Urothelium cell line (cell line): ENCODE data around the gene HACE1.
A peak's percentile ranks its signal among the peaks of the same experiment; 100 is the strongest.
"Not testable (repeated sequence)": the region's sequence is repeated elsewhere in the genome, so short reads cannot be mapped to it uniquely, and the experiment has no call there.

Experiments
- DNase-seq: peaks from one replicate; pipeline ENCODE4 v3.0.0; 2011; ENCODE audit warnings: low spot score, mixed read lengths
- FAIRE-seq: peaks from 2 replicates; lab custom pipeline; 2011; peaks lifted over from hg19 to GRCh38; lab: Jason Lieb, UNC

The HACE1 gene

DNA sequence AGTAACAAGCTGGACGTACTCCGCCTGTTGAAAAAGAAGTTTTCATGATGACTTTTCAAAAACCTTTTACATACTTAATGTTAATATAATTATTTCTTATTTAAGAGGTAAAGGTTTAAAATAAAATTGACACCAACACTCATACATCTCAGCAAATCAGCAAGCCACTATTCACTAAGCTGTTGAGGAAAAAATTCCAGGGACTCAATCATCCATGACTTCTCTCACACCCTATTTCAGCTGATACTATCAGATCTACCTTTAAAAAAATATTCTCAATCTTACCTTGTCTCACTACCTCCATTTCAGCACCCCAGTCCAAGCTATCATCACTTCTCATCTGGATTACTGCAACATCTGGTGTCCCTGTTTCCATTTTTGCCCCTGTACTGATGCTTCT is 109.3 kb downstream of the HACE1 start:
- no peak for FAIRE-seq
- no peak for DNase-seq

- not testable (repeated sequence) for FAIRE-seq
These were observed 120.6 kb downstream of the HACE1 start for GRCh38 chr6:104739124-104739523.

DNA sequence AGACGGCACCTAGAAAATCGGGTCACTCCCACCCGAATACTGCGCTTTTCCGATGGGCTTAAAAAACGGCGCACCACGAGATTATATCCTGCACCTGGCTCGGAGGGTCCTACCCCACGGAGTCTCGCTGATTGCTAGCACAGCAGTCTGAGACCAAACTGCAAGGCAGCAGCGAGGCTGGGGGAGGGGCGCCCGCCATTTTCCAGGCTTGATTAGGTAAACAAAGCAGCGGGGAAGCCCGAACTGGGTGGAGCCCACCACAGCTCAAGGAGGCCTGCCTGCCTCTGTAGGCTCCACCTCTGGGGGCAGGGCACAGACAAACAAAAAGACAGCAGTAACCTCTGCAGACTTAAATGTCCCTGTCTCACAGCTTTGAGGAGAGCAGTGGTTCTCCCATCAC is 122.2 kb downstream of the HACE1 start:
- not testable (repeated sequence) for FAIRE-seq, DNase-seq

More at GRCh38 chr6:104739124-104739523, 120.6 kb downstream of the HACE1 start:
- DNase-seq = not testable (repeated sequence)

GRCh38 chr6:104736545-104736944 is 123.2 kb downstream of the HACE1 start:
- FAIRE-seq = no peak
- DNase-seq = no peak

DNA sequence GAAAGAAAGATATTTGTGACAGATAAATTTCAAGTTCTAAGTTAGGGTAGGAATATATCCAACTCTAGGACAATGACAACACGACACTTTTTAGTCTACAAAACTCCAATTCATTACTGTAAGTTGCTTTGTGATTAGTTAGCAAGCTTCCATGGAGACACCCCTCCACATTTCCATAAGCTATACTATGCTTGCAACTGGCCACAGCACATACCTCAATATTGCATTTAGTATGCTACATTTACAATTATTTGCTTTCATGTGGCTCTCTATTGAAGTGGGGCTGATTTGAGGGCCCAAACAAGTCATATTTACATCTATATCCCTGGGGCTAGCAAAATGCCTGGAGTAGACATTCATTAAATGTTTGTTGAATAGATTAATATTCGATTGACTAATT is 129.3 kb downstream of the HACE1 start:
- DNase-seq = no peak
- FAIRE-seq = no peak

DNA sequence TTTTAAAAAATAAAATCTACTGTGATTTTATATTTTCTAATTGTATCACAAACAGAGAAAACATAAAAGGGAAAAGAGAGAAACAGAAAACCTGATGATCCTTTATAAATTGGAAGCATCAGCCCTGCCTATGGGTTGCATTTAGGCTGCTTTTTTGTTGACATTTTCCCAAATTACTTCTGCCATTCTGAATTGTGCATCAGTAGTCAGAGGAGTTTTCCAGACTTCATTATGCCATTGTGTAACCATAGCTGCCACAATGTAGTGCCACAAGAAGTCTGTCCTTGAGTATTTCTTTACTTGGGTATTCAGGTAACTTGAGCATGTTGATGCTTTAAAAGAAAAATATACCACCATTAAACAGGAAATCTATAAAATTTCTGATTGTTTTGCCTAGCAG is 130.3 kb downstream of the HACE1 start:
- FAIRE-seq = no peak

DNA sequence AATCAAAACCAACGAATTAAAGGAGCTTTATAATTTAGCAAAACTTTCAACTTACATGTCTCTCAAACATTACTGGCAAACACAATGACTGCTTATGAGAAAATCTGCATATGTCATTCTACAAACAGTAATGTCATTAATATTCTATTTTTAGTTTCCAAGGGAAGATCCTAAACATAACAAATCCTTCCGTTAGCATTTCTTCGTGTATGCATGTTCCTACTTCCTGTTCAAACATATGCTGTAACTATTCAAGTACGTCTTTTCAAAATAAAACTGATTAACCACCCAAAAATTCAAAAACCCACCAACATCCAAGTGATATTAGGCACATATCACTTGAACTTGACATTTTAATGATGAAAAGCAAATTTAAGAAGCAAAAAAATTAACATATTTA is 131.3 kb downstream of the HACE1 start:
- DNase-seq (no peak), FAIRE-seq (no peak)

More for the DNA sequence above, 130.3 kb downstream of the HACE1 start:
- no peak for DNase-seq

GRCh38 chr6:104718672-104719071 is 141.0 kb downstream of the HACE1 start:
- FAIRE-seq = no peak

DNA sequence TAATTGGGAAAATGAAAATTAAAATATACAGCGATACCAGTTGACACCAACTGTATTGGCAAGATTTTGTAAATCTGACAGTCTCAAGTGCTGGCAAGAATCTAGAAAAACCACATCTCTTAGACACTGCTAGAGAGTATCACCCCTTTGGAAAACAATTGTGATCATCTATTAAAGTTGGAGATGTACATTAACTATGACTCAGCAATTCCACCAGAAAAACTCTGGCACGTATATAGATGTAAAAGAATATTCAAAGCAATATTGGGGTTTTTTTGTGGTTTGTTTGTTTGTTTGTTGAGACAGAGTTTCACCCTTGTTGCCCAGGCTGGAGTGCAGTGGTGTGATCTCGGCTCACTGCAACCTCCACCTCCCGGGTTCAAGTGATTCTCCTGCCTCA is 142.9 kb downstream of the HACE1 start:
- DNase-seq = no peak
- FAIRE-seq = no peak

More at GRCh38 chr6:104718672-104719071, 141.0 kb downstream of the HACE1 start:
- DNase-seq = no peak

GRCh38 chr6:104714796-104715195 is 144.9 kb downstream of the HACE1 start:
- FAIRE-seq = no peak

DNA sequence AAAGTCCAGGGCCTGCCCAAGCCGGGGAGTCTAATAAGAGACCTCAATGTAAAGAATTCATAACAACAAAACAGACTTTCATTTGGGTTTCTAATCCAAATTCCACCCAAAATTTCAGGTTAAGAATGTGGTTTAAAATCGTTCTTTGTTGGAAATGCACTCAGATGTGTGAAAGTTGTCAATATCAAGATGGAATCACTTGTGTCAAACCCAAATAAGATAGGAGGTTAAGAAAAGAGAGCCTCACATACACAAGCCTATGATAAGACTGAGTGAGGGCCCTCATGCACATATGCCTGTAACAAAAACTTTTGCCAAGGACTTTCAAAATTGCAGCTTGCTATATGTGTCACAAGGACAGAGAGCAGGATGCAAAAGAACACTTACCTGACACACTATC is 145.7 kb downstream of the HACE1 start:
- DNase-seq (no peak), FAIRE-seq (no peak)

More at GRCh38 chr6:104714796-104715195, 144.9 kb downstream of the HACE1 start:
- no peak for DNase-seq

GRCh38 chr6:104711371-104711770 is 148.3 kb downstream of the HACE1 start:
- FAIRE-seq (no peak), DNase-seq (no peak)

GRCh38 chr6:104710543-104711335 is 149.0 kb downstream of the HACE1 start:
- no peak for DNase-seq
- no peak for FAIRE-seq

DNA sequence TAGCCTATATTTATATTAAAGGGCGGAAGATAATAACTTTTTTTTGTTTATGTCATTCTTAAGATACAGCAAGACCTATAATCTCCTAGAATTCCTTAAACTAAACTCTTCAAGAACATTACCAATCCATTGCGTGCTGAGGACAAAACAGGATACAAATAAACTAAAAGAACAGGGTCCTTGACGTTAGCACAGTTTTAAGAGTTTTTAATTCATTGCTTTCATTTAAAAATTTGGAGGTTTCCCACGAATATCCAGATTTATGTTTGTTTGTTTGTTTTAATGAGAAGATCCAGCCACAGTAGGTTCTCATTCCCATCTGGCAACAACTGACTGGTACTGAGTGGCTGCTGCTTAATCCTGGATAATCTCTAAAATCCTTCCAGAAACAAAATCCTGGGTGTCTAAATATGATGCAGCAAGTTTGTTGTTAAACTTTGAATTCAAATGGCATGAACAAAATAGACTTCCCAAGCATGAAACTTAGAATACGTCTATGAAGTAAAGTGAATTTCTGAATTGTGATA is 153.7 kb downstream of the HACE1 start:
- no peak for FAIRE-seq
- no peak for DNase-seq

GRCh38 chr6:104705095-104705707 is 154.5 kb downstream of the HACE1 start:
- FAIRE-seq = no peak
- DNase-seq = peak; percentile 35

- DNase-seq = no peak
- FAIRE-seq = no peak
These were observed 155.5 kb downstream of the HACE1 start for GRCh38 chr6:104704191-104704590.

GRCh38 chr6:104702126-104702841 is 157.4 kb downstream of the HACE1 start:
- no peak for DNase-seq
- no peak for FAIRE-seq

- DNase-seq (no peak), FAIRE-seq (no peak)
These were observed 159.1 kb downstream of the HACE1 start for GRCh38 chr6:104700371-104701185.

DNA sequence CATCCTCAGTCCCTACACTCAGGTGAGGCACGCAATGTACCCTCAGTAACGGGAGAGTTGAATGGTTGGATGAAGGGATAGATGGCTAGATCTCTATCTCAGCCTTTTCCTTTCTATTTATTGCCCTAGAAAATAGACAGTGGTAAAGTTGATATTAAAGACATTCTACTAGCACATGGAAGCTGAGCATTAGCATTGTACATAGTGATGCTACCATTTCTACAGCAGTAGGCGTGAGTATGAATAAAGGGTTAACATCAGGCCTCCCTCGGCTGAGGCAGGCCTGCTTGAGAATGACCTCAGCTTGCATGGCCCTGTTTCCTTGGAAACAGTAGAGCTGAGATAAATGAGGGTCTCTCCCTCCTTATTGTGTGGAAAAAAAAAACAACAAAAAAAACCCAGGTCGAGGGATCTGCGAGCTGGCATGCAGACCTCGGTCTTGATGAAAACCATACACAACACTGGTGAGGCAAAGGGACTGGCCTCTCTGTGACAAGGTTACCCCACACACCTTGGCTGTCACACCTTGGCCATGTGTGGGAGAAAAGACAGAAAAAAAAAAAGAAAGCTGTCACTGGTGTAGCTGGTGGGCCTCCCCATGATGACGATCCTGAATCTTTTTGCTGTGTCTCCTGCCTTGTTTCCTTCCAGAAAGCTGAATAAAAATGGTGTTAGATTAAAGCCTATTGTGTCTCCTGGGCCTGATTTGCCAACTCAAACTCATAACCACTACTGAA is 160.0 kb downstream of the HACE1 start:
- FAIRE-seq = no peak
- DNase-seq = no peak

DNA sequence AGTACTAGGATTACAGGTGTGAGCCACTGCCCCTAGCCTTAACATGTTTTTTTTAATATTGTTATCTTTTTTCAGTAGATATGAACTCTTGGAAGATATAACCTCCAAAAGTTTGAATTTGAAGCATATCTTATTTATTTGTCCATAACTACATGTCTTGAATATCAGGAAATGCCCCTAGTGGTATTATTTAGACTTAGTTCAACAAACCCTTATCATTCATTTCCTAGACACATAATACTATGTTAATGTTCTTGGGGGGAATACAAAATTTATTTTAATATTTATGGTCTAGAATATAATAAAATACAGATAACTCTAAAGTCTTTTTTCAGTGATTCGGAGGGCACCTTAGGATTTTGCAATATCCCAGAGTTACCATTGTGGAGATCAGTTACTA is 160.7 kb downstream of the HACE1 start:
- FAIRE-seq (no peak), DNase-seq (no peak)
